ENCODE data around the gene MYO1H.
"Not testable (repeated sequence)": the region's sequence is repeated elsewhere in the genome, so short reads cannot be mapped to it uniquely, and the experiment has no call there.

Gene MYO1H

GRCh38 chr12:109343677-109344076 is 4.0 kb upstream of the MYO1H start:
- DNase-seq: no peak

GRCh38 chr12:109345428-109345827 is 2.3 kb upstream of the MYO1H start:
- DNase-seq: no peak

- peak; percentile 28 for DNase-seq
Measured at GRCh38 chr12:109346920-109347319, 780 bp upstream of the MYO1H start.

- no peak for DNase-seq
Measured at GRCh38 chr12:109352184-109352583, 4.5 kb downstream of the MYO1H start.

GRCh38 chr12:109356577-109356976 is 8.9 kb downstream of the MYO1H start:
- no peak for DNase-seq

DNA sequence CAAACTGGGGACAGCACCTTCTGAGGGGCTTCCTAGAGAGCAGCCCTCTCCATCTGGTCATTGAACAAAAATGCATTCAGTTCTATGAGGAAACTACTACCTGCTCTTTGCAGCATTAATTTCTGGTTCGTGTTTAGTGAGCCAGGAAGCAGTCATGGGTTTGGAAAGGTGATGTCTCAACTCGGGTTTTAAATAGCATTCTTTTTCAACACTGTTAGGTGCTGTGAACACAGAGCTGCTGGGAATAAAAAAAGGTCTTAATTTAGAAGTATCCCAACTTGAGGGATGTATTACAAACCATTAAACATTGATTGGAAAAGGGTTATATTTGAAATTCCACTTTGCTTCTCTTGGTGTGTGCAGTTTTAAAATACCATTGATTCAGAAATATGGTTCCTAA is 9.3 kb downstream of the MYO1H start:
- DNase-seq: no peak

- no peak for DNase-seq
Measured at GRCh38 chr12:109358154-109358869, 10.6 kb downstream of the MYO1H start.

DNA sequence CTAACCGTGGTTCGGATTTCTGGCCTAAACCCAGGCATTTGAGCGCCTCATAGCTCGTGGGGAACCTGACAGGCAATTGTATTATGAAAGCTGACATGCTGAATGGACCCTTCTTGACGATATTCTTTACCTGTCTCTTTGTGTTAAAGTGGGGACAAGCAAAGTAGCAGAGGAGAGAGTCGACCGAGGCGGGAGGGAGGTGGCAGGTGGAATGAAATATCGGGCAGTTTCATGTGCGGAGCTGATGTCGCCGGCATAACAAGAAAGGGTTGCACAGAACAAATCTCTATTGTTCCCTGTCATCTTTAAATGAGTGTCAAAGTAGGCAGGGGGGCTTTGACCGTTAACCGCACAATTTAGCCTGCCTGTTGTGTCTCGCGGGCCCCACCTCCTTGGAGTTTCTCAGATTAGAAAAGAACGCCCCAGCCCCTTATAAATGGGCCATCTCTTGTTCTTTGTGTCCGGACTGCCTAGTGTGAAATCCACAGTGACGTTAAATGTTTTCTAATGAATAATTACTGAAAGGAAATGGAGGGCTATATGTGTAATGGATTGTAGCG is 11.5 kb downstream of the MYO1H start:
- DNase-seq: no peak

GRCh38 chr12:109369831-109370230 is 22.1 kb downstream of the MYO1H start:
- DNase-seq: no peak

- no peak for DNase-seq
Measured at GRCh38 chr12:109377139-109377685, 29.5 kb downstream of the MYO1H start.

DNA sequence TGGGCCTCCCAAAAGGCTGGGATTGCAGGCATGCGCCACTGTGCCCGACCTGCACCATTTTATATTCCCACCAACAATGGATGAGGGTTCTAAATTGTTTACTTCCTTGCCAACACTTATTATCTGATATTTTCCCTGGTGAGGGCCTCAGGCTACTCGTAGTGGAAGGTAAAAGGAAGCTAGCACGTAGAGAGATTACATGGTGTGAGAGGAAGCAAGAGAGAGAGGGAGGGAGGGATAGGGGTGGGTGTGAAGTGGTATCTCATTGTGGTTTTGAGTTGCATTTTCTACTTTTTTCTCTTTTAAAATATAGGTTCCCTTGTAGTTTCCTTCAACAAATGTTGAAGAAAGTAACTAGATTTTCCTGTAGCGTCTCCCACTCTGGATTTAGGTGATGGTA is 30.9 kb downstream of the MYO1H start:
- no peak for DNase-seq

GRCh38 chr12:109382031-109382430 is 34.3 kb downstream of the MYO1H start:
- DNase-seq: no peak

DNA sequence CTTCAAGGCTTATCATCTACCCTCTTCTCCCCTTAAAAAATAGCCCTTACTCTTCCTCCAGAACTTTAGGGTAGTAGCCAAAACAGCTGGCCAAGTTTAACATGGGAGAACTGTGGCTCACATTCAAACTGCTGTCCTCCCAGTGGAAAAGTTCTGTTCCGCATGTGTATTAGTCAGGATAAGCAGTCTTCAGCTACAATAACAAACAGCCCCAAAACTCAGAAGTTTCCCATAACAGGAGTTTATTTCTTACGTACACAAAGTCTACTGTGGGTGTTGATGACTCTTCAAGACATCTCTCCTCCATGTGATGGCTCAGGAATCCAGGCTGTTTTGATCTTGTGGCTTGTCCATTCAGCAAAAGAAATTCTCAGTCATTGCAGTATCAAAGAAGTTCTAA is 35.5 kb downstream of the MYO1H start:
- DNase-seq: no peak

DNA sequence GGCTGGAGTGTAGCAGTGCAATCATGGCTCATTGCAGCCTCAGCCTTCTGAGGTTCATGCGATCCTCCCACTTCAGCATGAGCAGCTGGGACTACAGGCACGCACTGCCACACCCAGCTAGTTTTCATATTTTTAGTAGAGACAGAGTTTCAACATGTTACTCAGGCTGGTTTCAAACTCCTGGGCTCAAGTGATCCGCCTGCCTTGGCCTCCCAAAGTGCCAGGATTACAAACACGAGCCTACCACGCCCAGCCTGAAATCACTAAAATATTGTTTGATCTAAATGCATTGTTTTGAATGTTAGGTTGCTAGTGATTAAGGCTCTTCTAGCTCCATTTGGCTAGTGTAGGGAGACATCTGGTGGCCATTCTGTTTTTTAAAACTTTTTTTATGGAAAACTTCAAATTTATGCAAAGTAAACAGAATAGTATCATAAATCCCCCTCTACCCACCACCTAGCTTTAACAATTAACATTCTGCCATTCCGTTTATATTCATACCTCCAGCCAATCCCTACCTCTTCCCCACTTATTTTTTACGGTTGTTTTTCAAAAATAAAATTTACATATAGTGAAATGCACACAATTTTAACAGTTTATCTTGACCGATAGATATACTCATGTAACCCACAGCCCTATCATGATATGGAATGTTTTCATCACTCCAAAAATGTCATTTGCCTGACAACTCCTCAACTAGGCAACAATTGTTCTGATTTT is 37.8 kb downstream of the MYO1H start:
- DNase-seq: no peak

- DNase-seq: no peak
Measured at GRCh38 chr12:109386059-109386433, 38.3 kb downstream of the MYO1H start.

GRCh38 chr12:109387425-109388166 is 39.9 kb downstream of the MYO1H start:
- no peak for DNase-seq

DNA sequence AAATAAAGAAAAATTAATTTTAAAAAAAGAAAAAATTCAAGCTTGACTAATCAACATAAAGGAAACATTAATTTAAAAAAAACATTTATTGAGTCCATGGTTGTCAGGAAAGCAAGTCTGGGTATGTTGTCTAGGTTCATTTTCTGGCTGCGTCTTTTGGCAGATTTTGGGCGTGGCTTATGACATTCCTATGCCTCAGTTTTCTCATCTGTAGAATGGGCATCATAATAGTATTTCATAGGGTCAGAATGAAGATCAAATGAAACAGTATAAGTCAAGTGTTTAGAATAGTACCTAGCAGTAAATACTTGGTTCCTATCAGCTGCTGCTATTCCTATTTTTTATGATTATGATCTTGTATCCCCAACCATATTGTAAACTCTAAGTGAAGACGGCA is 40.5 kb downstream of the MYO1H start:
- no peak for DNase-seq

GRCh38 chr12:109389146-109389545 is 41.4 kb downstream of the MYO1H start:
- DNase-seq: peak; percentile 7

GRCh38 chr12:109393437-109394345 is 46.0 kb downstream of the MYO1H start:
- DNase-seq: peak; percentile 43

- no peak for DNase-seq
Measured at GRCh38 chr12:109394891-109395290, 47.2 kb downstream of the MYO1H start.

GRCh38 chr12:109404841-109405240 is 57.1 kb downstream of the MYO1H start:
- DNase-seq: not testable (repeated sequence)

DNA sequence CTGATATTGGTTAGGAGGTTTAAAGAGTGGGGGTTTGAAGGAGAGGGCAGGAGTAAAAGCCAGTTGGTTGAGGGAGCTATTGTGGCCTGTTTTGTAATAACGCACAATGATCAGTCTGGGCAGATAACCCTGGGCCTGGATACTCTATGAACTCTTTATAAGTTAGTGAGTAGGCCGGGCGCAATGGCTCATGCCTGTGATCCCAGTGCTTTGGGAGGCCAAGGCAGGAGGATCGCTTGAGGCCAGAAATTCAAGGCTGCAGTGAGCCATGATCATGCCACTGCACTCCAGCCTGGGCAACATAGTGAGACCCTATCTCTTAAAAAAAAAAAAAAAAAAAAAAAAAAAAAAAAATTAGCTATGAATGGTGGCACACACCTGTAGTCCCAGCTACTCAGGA is 58.4 kb downstream of the MYO1H start:
- DNase-seq: not testable (repeated sequence)
